GM23338 (cell line): ENCODE results near the gene SFI1. TPM values are rescaled to one million over a fixed set of nuclear protein-coding genes. Genes with fewer than 3 reads are reported as not detected.

Source experiments
- ATAC-seq: fragments of 200-7000 bp; cut with Tn5 transposase; 3 replicates; pipeline ENCODE4 v1.9.1; 2020
- DNase-seq: peaks from one replicate; pipeline ENCODE4 v3.0.0-alpha.2; 2015; ENCODE audit warnings: low spot score
- H2AFZ ChIP-seq: fragments of 200-600 bp; sonication (generic); 2 replicates; pipeline ENCODE4 v1.8.0; 2016; ENCODE audit warnings: antibody characterized with exemption, mild to moderate bottlenecking, moderate library complexity
- H3F3A ChIP-seq: fragments of 200-600 bp; sonication (generic); replicated peaks from 2 replicates; pipeline ENCODE4 v1.8.0; 2017; ENCODE audit warnings: antibody characterized with exemption, mixed run types, low read depth
- H3K27ac ChIP-seq: fragments of 200-600 bp; sonication (generic); 2 replicates; pipeline ENCODE4 v1.6.1; 2016; ENCODE audit warnings: low read depth
- H3K27me3 ChIP-seq: fragments of 200-600 bp; sonication (generic); 2 replicates; pipeline ENCODE4 v1.8.0; 2016; ENCODE audit warnings: mild to moderate bottlenecking, mixed run types, moderate library complexity; ENCODE audit not compliant: insufficient read depth
- H3K36me3 ChIP-seq: fragments of 200-600 bp; sonication (generic); 2 replicates; pipeline ENCODE4 v1.8.0; 2016; ENCODE audit warnings: mild to moderate bottlenecking; ENCODE audit not compliant: insufficient read depth
- H3K4me1 ChIP-seq: fragments of 200-600 bp; sonication (generic); 2 replicates; pipeline ENCODE4 v1.8.0; 2016; ENCODE audit warnings: mild to moderate bottlenecking, moderate library complexity; ENCODE audit not compliant: insufficient read depth
- H3K4me2 ChIP-seq: fragments of 200-600 bp; sonication (generic); 2 replicates; pipeline ENCODE4 v1.7.1; 2017; ENCODE audit warnings: mixed run types
- H3K4me3 ChIP-seq: fragments of 200-600 bp; sonication (generic); 2 replicates; pipeline ENCODE4 v1.6.1; 2016; ENCODE audit warnings: mixed run types
- H3K79me2 ChIP-seq: fragments of 200-600 bp; sonication (generic); replicated peaks from 2 replicates; pipeline ENCODE4 v1.8.0; 2017; ENCODE audit warnings: mild to moderate bottlenecking; ENCODE audit not compliant: insufficient read depth
- H3K9me2 ChIP-seq: fragments of 200-600 bp; sonication (generic); 2 replicates; pipeline ENCODE4 v1.8.0; 2017; ENCODE audit not compliant: insufficient read depth
- H4K20me1 ChIP-seq: fragments of 200-600 bp; sonication (generic); replicated peaks from 2 replicates; pipeline ENCODE4 v1.8.0; 2017; ENCODE audit warnings: mild to moderate bottlenecking; ENCODE audit not compliant: insufficient read depth
- H3K27ac Mint-ChIP-seq: 2 replicates; pipeline ENCODE4 v1.8.0; 2020; ENCODE audit warnings: inconsistent platforms, mild to moderate bottlenecking, moderate library complexity, mixed read lengths
- H3K27me3 Mint-ChIP-seq: 3 replicates; pipeline ENCODE4 v1.8.0; 2022; ENCODE audit warnings: low read depth, mild to moderate bottlenecking, moderate library complexity, mixed read lengths, inconsistent platforms; ENCODE audit not compliant: insufficient read depth, poor library complexity
- H3K36me3 Mint-ChIP-seq: 3 replicates; pipeline ENCODE4 v1.8.0; 2021; ENCODE audit warnings: low read depth, mild to moderate bottlenecking, inconsistent platforms, moderate library complexity, mixed read lengths
- H3K4me1 Mint-ChIP-seq: 3 replicates; pipeline ENCODE4 v1.8.0; 2020; ENCODE audit warnings: mild to moderate bottlenecking, inconsistent platforms, mixed read lengths
- H3K4me3 Mint-ChIP-seq: 3 replicates; pipeline ENCODE4 v1.8.0; 2021; ENCODE audit warnings: moderate library complexity, mild to moderate bottlenecking, inconsistent platforms, mixed read lengths
- H3K9me3 Mint-ChIP-seq: 3 replicates; pipeline ENCODE4 v1.8.0; 2020; ENCODE audit warnings: moderate library complexity, mild to moderate bottlenecking, inconsistent platforms, mixed read lengths
- CREB1 ChIP-seq: fragments of 250-450 bp; sonication (Bioruptor Pico); IDR thresholded peaks from 2 replicates; pipeline ENCODE4 v1.5.0; 2020; ENCODE audit warnings: low read depth, mild to moderate bottlenecking, moderate library complexity
- CTCF ChIP-seq, 2 experiments: fragments of 200-600 bp in 1 of 2; sonication (generic) in 1 of 2; conservative IDR thresholded peaks; 2 replicates each; pipeline versions ENCODE4 v1.5.1 to v1.6.1; 2016 to 2017; ENCODE audit warnings: antibody characterized with exemption in 2 of 2, low read depth in 2 of 2, mild to moderate bottlenecking in 2 of 2, moderate library complexity in 1 of 2
- ETS1 ChIP-seq: IDR thresholded peaks from 2 replicates; pipeline ENCODE4 v1.6.1; 2016; ENCODE audit warnings: antibody characterized with exemption
- EZH2 ChIP-seq: fragments of 200-600 bp; sonication (generic); IDR thresholded peaks from one replicate; pipeline ENCODE4 v1.8.0; 2017; ENCODE audit warnings: antibody characterized with exemption, mild to moderate bottlenecking, low read depth; ENCODE audit not compliant: unreplicated experiment
- EZH2phosphoT487 ChIP-seq: fragments of 200-600 bp; sonication (generic); IDR thresholded peaks from one replicate; pipeline ENCODE4 v1.8.1; 2018; ENCODE audit warnings: antibody characterized with exemption; ENCODE audit not compliant: unreplicated experiment
- JUNB ChIP-seq: IDR thresholded peaks from one replicate; pipeline ENCODE4 v1.6.1; 2016; ENCODE audit warnings: antibody characterized with exemption; ENCODE audit not compliant: unreplicated experiment
- NANOG ChIP-seq: IDR thresholded peaks from 2 replicates; pipeline ENCODE4 v1.6.1; 2016; ENCODE audit warnings: antibody characterized with exemption, borderline replicate concordance
- POLR2AphosphoS5 ChIP-seq: IDR thresholded peaks from 2 replicates; pipeline ENCODE4 v1.6.1; 2016; ENCODE audit warnings: antibody characterized with exemption, low read depth
- REST ChIP-seq: IDR thresholded peaks from one replicate; pipeline ENCODE4 v1.6.1; 2018; ENCODE audit warnings: antibody characterized with exemption; ENCODE audit not compliant: unreplicated experiment
- ZNF114 ChIP-seq: fragments of 250-450 bp; sonication (Bioruptor Pico); IDR thresholded peaks from 2 replicates; pipeline ENCODE4 v1.5.0; 2020; ENCODE audit warnings: mild to moderate bottlenecking, moderate library complexity
- ZNF462 ChIP-seq: fragments of 250-450 bp; sonication (Bioruptor Pico); IDR thresholded peaks from 2 replicates; pipeline ENCODE4 v1.5.0; 2020; ENCODE audit warnings: mild to moderate bottlenecking, moderate library complexity
- polyA plus RNA-seq: library from polyadenylated mRNA; unstranded; fragments of >200 nt; fragmentation: Nextera tagmentation; extraction: Ambion mirVana; gene quantifications from 2 replicates; pipeline ENCODE4 v1.2.1, GENCODE V29; 2016
- total RNA-seq: library from RNA; depleted of rRNA; stranded (reverse); fragments of >200 nt; shearing (Covaris generic); gene quantifications from 2 replicates; pipeline ENCODE4 v1.2.3, GENCODE V29; 2014

SFI1 gene
- total and polyA plus RNA-seq, 2 experiments from 2014 or later: 16.7 to 25.6 TPM

GRCh38 chr22:31619611-31620300, 123.4 kb downstream of the SFI1 start:
- Histone ChIP-seq H3F3A (no peaks in the 10 kb centered on the region; the same call in 1 of the 2 replicates), H2AFZ (no peak overlapping the region), H3K9me2 (no peaks in the 10 kb centered on the region), H3K4me1 (no peaks in the 10 kb centered on the region), H3K27ac (0 out of 2 replicates have a peak overlapping the region, but pooled peaks have one; percentile 45), H3K27me3 (no peaks in the 10 kb centered on the region), H3K36me3 (no peaks in the 10 kb centered on the region), H3K79me2 (peaks cover 17% of the 10 kb centered on the region), H3K4me3 (no peak overlapping the region), H3K4me2 (no peak overlapping the region), H4K20me1 (peaks cover 8% of the 10 kb centered on the region; the same call in 1 of the 2 replicates)
- Mint-ChIP-seq H3K36me3 (peaks cover 30% of the 10 kb centered on the region), H3K27me3 (peaks cover 15% of the 10 kb centered on the region), H3K9me3 (no peaks in the 10 kb centered on the region), H3K4me1 (peaks cover 6% of the 10 kb centered on the region), H3K4me3 (no peak overlapping the region), H3K27ac (no peak overlapping the region)
- no peak for DNase-seq
- no peak for TF ChIP-seq EZH2
- TF ChIP-seq ZNF462 (CRISPR knock-in tag): no peak
- TF ChIP-seq POLR2AphosphoS5: no peak
- TF ChIP-seq NANOG: no peak
- TF ChIP-seq ETS1: no peak
- no peak for TF ChIP-seq REST
- TF ChIP-seq EZH2phosphoT487: no peak
- TF ChIP-seq CREB1: no peak
- TF ChIP-seq ZNF114 (CRISPR knock-in tag): no peak
- TF ChIP-seq JUNB: no peak
- TF ChIP-seq CTCF (conservative IDR thresholded peaks at IDR 0.05; ENCODE audit: low read depth in 2 of 2): no peak
- ATAC-seq: no peak
